Left ventricle myocardium inferior (tissue), 1 donor: Measurements from ENCODE around the gene CUL2. TPM values are rescaled to one million over a fixed set of nuclear protein-coding genes. Genes with fewer than 3 reads are reported as not detected.

ENCODE experiments used
- DNase-seq: peaks from one replicate; pipeline ENCODE4 v3.0.0-alpha.2; 2020
- H3K27ac ChIP-seq: fragments of 200-600 bp; replicated peaks from 2 replicates; pipeline ENCODE4 v1.8.0; 2021
- H3K27me3 ChIP-seq: fragments of 200-600 bp; 2 replicates; pipeline ENCODE4 v1.8.0; 2021; ENCODE audit warnings: low read depth
- H3K36me3 ChIP-seq: fragments of 200-600 bp; 2 replicates; pipeline ENCODE4 v1.8.0; 2021
- H3K4me1 ChIP-seq: fragments of 200-600 bp; 2 replicates; pipeline ENCODE4 v1.8.0; 2021
- H3K4me3 ChIP-seq: fragments of 200-600 bp; 2 replicates; pipeline ENCODE4 v1.8.0; 2021; ENCODE audit warnings: mild to moderate bottlenecking, moderate library complexity
- H3K9me3 ChIP-seq: fragments of 200-600 bp; replicated peaks from 2 replicates; pipeline ENCODE4 v1.8.0; 2021
- CTCF ChIP-seq: fragments of 200-600 bp; IDR thresholded peaks from 2 replicates; pipeline ENCODE4 v1.8.0; 2021; ENCODE audit warnings: antibody characterized with exemption, mild to moderate bottlenecking, borderline replicate concordance
- intact Hi-C: fragments of 100-400 bp; cut with micrococcal nuclease; formaldehyde crosslinking; loops from one replicate; pipeline ENCODE4 v1.11.0; 2022
- microRNA-seq: library from miRNA; unstranded; fragments of <30 nt; microRNA quantifications from one replicate; pipeline ENCODE4 v1.2.0, GENCODE V29; 2020
- total RNA-seq: library from RNA; stranded (reverse); fragmentation: NEBNext Ultra II Directional; extraction: Animal tissue kit (Norgen Biotek cat#: 25700); gene quantifications from one replicate; pipeline ENCODE4 v1.2.1, GENCODE V29; 2021
- donor health status: DM: no; HTN: yes; CAD: no; lungs with severe emphysema.

CUL2 gene
- total RNA-seq, 1 donor from 2014 or later = 35.9 TPM

GRCh38 chr10:34962866-34963265, 127.3 kb downstream of the CUL2 start:
- H3K27me3 ChIP-seq = no peaks in the 10 kb centered on the region
- H3K4me3 ChIP-seq = no peak overlapping the region
- intact Hi-C loops = no loop called here
- TF ChIP-seq CTCF = no peak
- no peaks in the 10 kb centered on the region for H3K36me3 ChIP-seq
- peaks cover 8% of the 10 kb centered on the region for H3K4me1 ChIP-seq
- DNase-seq = no peak
- H3K27ac ChIP-seq = no peak overlapping the region
- H3K9me3 ChIP-seq = no peaks in the 10 kb centered on the region

GRCh38 chr10:34960983-34961382, 129.2 kb downstream of the CUL2 start:
- peak; percentile 32 for DNase-seq
- H3K4me1 ChIP-seq = no peaks in the 10 kb centered on the region
- H3K4me3 ChIP-seq = no peak overlapping the region
- intact Hi-C loops = no loop called here
- TF ChIP-seq CTCF = peak; percentile 60
- no peaks in the 10 kb centered on the region for H3K9me3 ChIP-seq
- H3K27ac ChIP-seq = no peak overlapping the region
- no peaks in the 10 kb centered on the region for H3K27me3 ChIP-seq
- H3K36me3 ChIP-seq = no peaks in the 10 kb centered on the region

- no peak for TF ChIP-seq CTCF
- intact Hi-C loops = no loop called here
- H3K27me3 ChIP-seq = no peaks in the 10 kb centered on the region
- no peaks in the 10 kb centered on the region for H3K36me3 ChIP-seq
- no peaks in the 10 kb centered on the region for H3K4me1 ChIP-seq
- no peak overlapping the region for H3K4me3 ChIP-seq
- no peak for DNase-seq
- no peak overlapping the region for H3K27ac ChIP-seq
- H3K9me3 ChIP-seq = no peaks in the 10 kb centered on the region
Observed at GRCh38 chr10:34959786-34960185, 130.4 kb downstream of the CUL2 start.

- no peak for DNase-seq
- intact Hi-C loops = no loop called here
Observed at GRCh38 chr10:34959321-34959720, 130.8 kb downstream of the CUL2 start.

More at GRCh38 chr10:34959321-34959720, 130.8 kb downstream of the CUL2 start:
- TF ChIP-seq CTCF = no peak
- H3K27ac ChIP-seq = no peak overlapping the region
- H3K27me3 ChIP-seq = no peaks in the 10 kb centered on the region
- H3K9me3 ChIP-seq = no peaks in the 10 kb centered on the region
- H3K4me1 ChIP-seq = no peaks in the 10 kb centered on the region
- H3K4me3 ChIP-seq = no peak overlapping the region
- no peaks in the 10 kb centered on the region for H3K36me3 ChIP-seq

Small RNA genes within 50 kb of the gene (microRNA-seq; reads per million reads assigned to microRNA genes)
- 4.7 reads per million, percentile 11 among the genes with 10 or more reads in this experiment for gene MIR3611

Other genes with a start within 250 kb of the CUL2 start
- 58.5 TPM for gene CREM, start 36.5 kb upstream of the CUL2 start, total RNA-seq
- gene CCNY, start 246.2 kb upstream of the CUL2 start, total RNA-seq = 81.1 TPM